Ovary (tissue), 9 donors: ENCODE data around the gene CUBN. TPM values are rescaled to one million over a fixed set of nuclear protein-coding genes. Genes with fewer than 3 reads are reported as not detected.
A peak's percentile ranks its signal among the peaks of the same experiment; 100 is the strongest.

Source experiments
- DNase-seq, 5 donors: peaks; one replicate each; pipeline ENCODE4 v3.0.0-alpha.2; 2019 to 2020
- H3K27ac ChIP-seq, 2 donors: fragments of 200-600 bp; one replicate each; pipeline versions ENCODE4 v1.5.1 to v1.8.0; 2019 to 2022
- H3K27me3 ChIP-seq: fragments of 200-600 bp; one replicate; pipeline ENCODE4 v1.8.0; 2022
- H3K36me3 ChIP-seq: fragments of 200-600 bp; sonication (generic); one replicate; pipeline ENCODE4 v1.5.1; 2019
- H3K4me1 ChIP-seq: one replicate; pipeline ENCODE4 v1.8.1; 2013; ENCODE audit warnings: mild to moderate bottlenecking, moderate library complexity; ENCODE audit not compliant: insufficient read depth
- H3K4me3 ChIP-seq: fragments of 200-600 bp; sonication (generic); one replicate; pipeline ENCODE4 v1.5.1; 2017
- H3K9me3 ChIP-seq, 2 donors: fragments of 200-600 bp in 1 of 2; sonication (generic) in 1 of 2; one replicate each; pipeline versions ENCODE4 v1.5.1 to v1.8.1; 2013 to 2019; ENCODE audit warnings: mild to moderate bottlenecking in 1 of 2, moderate library complexity in 1 of 2
- EP300 ChIP-seq: sonication (generic); formaldehyde crosslinking; IDR thresholded peaks from one replicate; pipeline ENCODE4 v1.6.1; 2017; ENCODE audit warnings: antibody characterized with exemption
- POLR2A ChIP-seq: fragments of 450-650 bp; IDR thresholded peaks from one replicate; pipeline ENCODE4 v1.6.1; 2017; ENCODE audit warnings: antibody characterized with exemption, mild to moderate bottlenecking, moderate library complexity
- WGBS, 3 donors: extraction: QIAGEN DNeasy Blood & Tissue Kit in 1 of 3; methylation state at CpG; one replicate each; pipeline versions ENCODE4 v1.1.5 to v1.1.7; 2013 to 2017; 5-methylcytosine and 5-hydroxymethylcytosine counted together
- intact Hi-C, 4 donors: fragments of 100-400 bp; cut with DNase I; formaldehyde crosslinking; loops; one replicate each; pipeline versions ENCODE4 v1.11.0 to v1.15.1; 2022 to 2023
- polyA plus RNA-seq, 2 donors: library from polyadenylated mRNA; stranded (reverse); fragments of 200-250 nt in 1 of 2; fragments of 350-450 nt in 1 of 2; fragmentation: Illumina TruSeq in 1 of 2; extraction: RNeasy Lipid Tissue Mini Kit (QIAGEN cat#74804) in 1 of 2; gene quantifications; one replicate each; pipeline ENCODE4 v1.2.3, GENCODE V29; 2013 to 2014
- total RNA-seq, 7 donors: library from RNA; depleted of rRNA in 2 of 7; stranded (reverse); fragments of >200 nt in 2 of 7; fragmentation: NEBNext Ultra II Directional in 3 of 7; extraction: Animal tissue kit (Norgen Biotek cat#: 25700) in 3 of 7; gene quantifications; one replicate each; pipeline versions ENCODE4 v1.1.0 to v1.2.4, GENCODE V29; 2016 to 2023
- TF ChIP-seq, protein P1 (sequence below), 3 donors: fragments of 450-650 bp in 2 of 3; fragments of 200-600 bp in 1 of 3; IDR thresholded peaks; one replicate each; pipeline versions ENCODE4 v1.5.1 to v1.8.0; 2016 to 2022; ENCODE audit warnings: antibody characterized with exemption in 3 of 3, mild to moderate bottlenecking in 1 of 3
- donor health status: DM: no; HTN: no; CAD: no; lungs with moderate emphysema.
- donor health status: DM: no; HTN: no; CAD: no.
- donor health status: Bipolar disorder and iron deficiency.
- donor health status: DM: yes; HTN: yes; CAD: no.
- donor health status: DM: no; HTN: no; CAD: no.
- donor health status: DM: yes; HTN: yes; CAD: no.

Gene CUBN
- total and polyA plus RNA-seq, 9 donors: 1.9 to 5.8 (median 4.0) TPM

DNA sequence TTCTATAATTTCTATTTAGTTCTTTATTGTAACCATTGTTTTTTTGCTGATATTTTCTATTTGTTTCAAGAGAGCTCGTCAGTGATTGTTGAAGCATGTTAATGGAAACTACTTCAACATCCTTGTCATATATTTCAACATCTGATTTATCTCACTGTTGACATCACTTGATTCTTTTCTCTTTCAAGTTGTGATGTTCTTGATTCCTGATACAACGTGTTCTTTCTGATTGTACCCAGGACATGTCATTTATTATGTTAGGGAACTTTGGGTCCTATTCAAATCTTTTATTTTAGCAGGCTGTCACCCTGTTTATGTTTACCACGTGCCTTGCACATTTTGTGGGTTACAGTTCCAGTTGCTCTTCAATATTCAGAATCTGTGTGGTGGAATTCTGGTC lies 232.6 kb downstream of the CUBN start:
- 84 to 95% (median 94%) methylated on average over 3 of the region's 3 CpGs for WGBS, 3 donors
- TF ChIP-seq, protein P1, sequence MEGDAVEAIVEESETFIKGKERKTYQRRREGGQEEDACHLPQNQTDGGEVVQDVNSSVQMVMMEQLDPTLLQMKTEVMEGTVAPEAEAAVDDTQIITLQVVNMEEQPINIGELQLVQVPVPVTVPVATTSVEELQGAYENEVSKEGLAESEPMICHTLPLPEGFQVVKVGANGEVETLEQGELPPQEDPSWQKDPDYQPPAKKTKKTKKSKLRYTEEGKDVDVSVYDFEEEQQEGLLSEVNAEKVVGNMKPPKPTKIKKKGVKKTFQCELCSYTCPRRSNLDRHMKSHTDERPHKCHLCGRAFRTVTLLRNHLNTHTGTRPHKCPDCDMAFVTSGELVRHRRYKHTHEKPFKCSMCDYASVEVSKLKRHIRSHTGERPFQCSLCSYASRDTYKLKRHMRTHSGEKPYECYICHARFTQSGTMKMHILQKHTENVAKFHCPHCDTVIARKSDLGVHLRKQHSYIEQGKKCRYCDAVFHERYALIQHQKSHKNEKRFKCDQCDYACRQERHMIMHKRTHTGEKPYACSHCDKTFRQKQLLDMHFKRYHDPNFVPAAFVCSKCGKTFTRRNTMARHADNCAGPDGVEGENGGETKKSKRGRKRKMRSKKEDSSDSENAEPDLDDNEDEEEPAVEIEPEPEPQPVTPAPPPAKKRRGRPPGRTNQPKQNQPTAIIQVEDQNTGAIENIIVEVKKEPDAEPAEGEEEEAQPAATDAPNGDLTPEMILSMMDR (IDR thresholded peaks at IDR 0.05): no peak
- TF ChIP-seq POLR2A (no peak), EP300 (no peak)
- intact Hi-C loops: no loop called here

DNA sequence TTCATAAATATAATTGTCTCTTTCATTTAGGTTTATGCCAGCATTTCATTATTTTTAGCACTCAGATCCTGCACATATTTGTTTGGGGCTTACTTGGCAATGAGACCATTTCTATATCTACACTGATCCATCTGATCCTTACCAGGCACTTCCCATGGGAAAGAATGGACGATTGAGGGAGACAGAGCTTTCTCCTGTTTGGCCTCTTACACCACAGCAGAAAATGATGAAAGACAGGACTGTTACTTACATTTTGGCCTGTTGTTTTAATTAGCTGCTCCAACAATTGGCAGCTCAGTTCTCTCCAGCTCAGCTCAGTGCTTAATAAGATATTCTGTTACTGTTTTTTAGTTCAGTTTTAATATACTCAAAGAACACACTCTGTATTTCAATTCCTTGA lies 234.8 kb downstream of the CUBN start:
- Histone ChIP-seq H3K27me3 (no peaks in the 10 kb centered on the region), H3K9me3 (no peaks in the 10 kb centered on the region), H3K36me3 (no peaks in the 10 kb centered on the region), H3K27ac (no peak overlapping the region), H3K4me1 (no peaks in the 10 kb centered on the region), H3K4me3 (no peak overlapping the region)
- TF ChIP-seq EP300 (no peak), POLR2A (no peak)
- TF ChIP-seq, protein P1 (IDR thresholded peaks at IDR 0.05): no peak
- DNase-seq: no peak
- intact Hi-C loops: loop anchor here in 1 of 4 donors (5.0 kb wide), 1 partner anchor 342 kb away; no protein-coding TSS in a partner anchor
- WGBS, 3 donors: 43 to 66% (median 44%) methylated on average over 1 of the region's 1 CpG

More for the DNA sequence above, 232.6 kb downstream of the CUBN start:
- H3K4me1 ChIP-seq: no peaks in the 10 kb centered on the region
- H3K4me3 ChIP-seq: no peak overlapping the region
- no peak overlapping the region for H3K27ac ChIP-seq
- no peaks in the 10 kb centered on the region for H3K36me3 ChIP-seq
- no peaks in the 10 kb centered on the region for H3K27me3 ChIP-seq
- H3K9me3 ChIP-seq: no peaks in the 10 kb centered on the region
- DNase-seq: no peak

DNA sequence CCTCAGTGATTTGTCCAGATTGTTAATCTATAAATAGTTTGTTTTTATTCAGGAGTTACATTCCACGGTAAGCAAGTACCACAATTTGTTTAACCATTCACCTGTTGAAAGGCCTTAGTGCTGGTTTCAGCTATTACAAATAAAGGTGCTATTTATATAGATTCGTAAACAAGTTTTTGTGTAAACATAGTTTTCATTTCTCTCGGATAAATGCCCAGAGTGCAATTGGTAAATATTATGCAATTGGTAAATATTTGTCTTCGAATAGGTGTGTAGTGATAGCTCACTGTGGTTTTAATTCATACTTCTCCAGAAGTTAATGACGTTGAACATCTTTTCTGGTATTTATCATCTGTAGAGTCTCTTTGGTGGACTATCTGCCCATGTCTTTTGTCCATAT lies 235.9 kb downstream of the CUBN start:
- no peaks in the 10 kb centered on the region for H3K4me1 ChIP-seq
- TF ChIP-seq EP300 (no peak), POLR2A (no peak)
- TF ChIP-seq, protein P1 (IDR thresholded peaks at IDR 0.05): no peak
- WGBS, 3 donors: 33 to 44% (median 37%) methylated on average over 5 of the region's 5 CpGs
- H3K27ac ChIP-seq: no peak overlapping the region
- H3K4me3 ChIP-seq: no peak overlapping the region
- no peaks in the 10 kb centered on the region for H3K9me3 ChIP-seq
- intact Hi-C loops: loop anchor here in 1 of 4 donors (5.0 kb wide), 1 partner anchor 344 kb away; no protein-coding TSS in a partner anchor
- H3K27me3 ChIP-seq: no peaks in the 10 kb centered on the region
- DNase-seq: no peak
- H3K36me3 ChIP-seq: no peaks in the 10 kb centered on the region

DNA sequence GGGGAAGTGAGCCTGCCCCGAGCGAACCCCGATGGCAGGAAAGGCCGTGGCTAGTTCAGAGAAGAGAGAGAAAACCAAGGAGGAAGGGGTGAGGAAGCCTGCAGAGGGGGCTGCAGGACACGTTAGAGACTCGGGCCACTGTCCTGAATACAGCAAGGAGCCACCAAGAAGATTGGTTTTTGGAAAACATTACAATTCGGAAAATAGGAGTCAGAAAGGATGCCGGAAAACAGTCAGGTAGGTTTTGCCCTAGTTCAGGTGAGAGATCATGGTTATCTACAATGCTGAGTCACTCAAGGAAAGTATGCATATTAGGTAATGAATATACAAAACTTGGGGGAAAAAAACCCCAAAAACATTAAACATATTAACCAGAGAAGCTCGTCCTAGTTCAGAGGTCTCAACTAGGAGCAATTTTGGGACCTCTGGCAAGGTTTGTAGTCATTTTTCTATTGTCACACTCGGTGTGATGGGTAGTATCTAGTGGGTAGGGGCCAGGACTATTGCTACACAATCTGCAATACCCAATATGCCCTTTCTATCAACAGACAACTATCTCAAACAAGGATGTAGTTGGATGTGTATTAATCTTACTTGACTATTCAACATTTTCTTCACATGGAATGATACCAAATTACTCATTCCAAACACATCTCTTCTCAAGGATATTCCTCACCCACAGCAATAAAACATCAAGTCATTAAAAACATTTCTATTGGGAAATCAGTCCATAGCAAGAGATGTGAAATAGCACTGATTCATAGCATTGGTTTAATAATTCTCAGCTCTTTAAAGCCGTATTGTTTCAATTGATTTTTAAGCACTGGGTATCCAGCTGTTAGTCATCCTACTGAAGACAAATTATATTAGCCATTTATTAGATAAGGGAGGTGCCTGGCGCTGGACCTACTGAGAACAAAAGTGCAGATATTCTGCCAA lies 238.0 kb downstream of the CUBN start:
- Histone ChIP-seq H3K36me3 (no peaks in the 10 kb centered on the region), H3K4me1 (no peaks in the 10 kb centered on the region), H3K4me3 (no peak overlapping the region), H3K27me3 (no peaks in the 10 kb centered on the region), H3K27ac (peak overlapping the region in 1 of 2 donors; percentile 7), H3K9me3 (no peaks in the 10 kb centered on the region)
- intact Hi-C loops: loop anchor here in 1 of 4 donors (5.0 kb wide), 1 partner anchor 346 kb away; no protein-coding TSS in a partner anchor
- TF ChIP-seq, protein P1 (IDR thresholded peaks at IDR 0.05): peak in 2 of 3 donors; percentile 50 to 59
- no peak for TF ChIP-seq POLR2A
- WGBS, 3 donors: 19 to 51% (median 42%) methylated on average over 12 of the region's 12 CpGs
- DNase-seq: peak in 4 of 5 donors; percentile 64 to 84 (median 72)
